GM12892 (cell line): ENCODE data around the gene CELF2.

ENCODE experiments used
- POLR2A ChIP-seq: IDR thresholded peaks from 2 replicates; pipeline ENCODE4 v1.6.1; 2011; ENCODE audit warnings: low read depth, low read length, control low read depth
- POLR2AphosphoS5 ChIP-seq: IDR thresholded peaks from 2 replicates; pipeline ENCODE4 v1.6.1; 2011; ENCODE audit warnings: low read depth, low read length, control low read depth
- TAF1 ChIP-seq: IDR thresholded peaks from 2 replicates; pipeline ENCODE4 v1.6.1; 2011; ENCODE audit warnings: low read depth, mild to moderate bottlenecking, control low read depth, low read length, borderline replicate concordance

DNA sequence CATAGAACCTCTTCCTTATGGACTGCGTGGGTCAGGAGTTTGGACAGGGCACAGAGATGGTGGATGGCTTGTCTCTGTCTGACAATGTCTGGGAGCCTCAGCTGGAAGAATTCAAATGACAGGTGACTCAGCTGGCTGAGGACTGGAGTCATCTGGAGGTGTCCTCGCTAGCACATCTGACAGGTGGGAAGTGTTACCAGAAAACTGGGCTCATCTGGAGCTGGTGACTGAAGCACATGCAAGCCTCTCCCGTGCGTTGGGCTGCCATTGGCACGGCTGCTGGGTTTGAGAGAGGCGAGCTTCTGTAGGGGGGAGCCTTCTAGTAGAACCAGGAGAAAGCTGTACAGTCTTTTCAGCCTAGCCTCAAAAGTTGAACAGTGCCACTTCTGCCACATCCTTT is 71.0 kb downstream of the CELF2 start:
- TF ChIP-seq TAF1 = no peak
- TF ChIP-seq POLR2AphosphoS5 = no peak
- no peak for TF ChIP-seq POLR2A
